ENCODE measurements around the gene PREPL. TPM values are rescaled to one million over a fixed set of nuclear protein-coding genes. Genes with fewer than 3 reads are reported as not detected.

Gene PREPL
- total and polyA plus RNA-seq, 2 of the 8 experiments (the other 6 are each of a cell fraction or from before 2014, with no cell fraction given): 13.6 to 38.9 TPM

DNA sequence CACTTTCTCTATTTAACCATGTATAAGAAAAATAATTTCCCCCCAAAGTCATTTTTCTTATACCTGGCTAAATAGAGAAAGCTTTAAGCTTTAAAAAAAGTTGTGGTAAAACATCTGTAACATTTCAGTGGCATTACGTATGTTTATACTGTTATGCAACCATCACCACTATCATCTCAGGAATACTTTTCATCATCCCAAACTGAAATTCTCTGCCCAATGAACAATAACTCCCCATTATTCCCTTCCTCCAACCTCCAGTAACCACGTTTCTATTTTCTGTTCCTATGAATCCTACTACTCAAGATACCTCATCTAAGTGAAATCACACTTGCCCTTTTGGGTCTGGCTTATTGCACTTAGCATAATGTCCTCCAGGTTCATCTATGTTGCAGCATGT lies 87.7 kb downstream of the PREPL start:
- CTCF ChIA-PET (ENCODE audit: partially characterized antibody): interaction anchor here (0.6 to 1.9 kb wide), 7 partner anchors 10 to 496 kb away, joined by 3 to 9 read pairs (median 3); no protein-coding TSS in a partner anchor

More for the DNA sequence above, 87.7 kb downstream of the PREPL start:
- Histone ChIP-seq H2BK12ac (ENCODE audit: low read depth, low read length) (no peak overlapping the region), H3K23ac (ENCODE audit: insufficient read length) (no peak overlapping the region), H4K8ac (ENCODE audit: extremely low read depth, insufficient read depth, low read length) (no peak overlapping the region), H3K9ac (replicated peaks in 1 of 4; ENCODE audit: extremely low read depth in 1 of 4, low read depth in 3 of 4, low read length in 3 of 4) (no peak overlapping the region), H2BK5ac (ENCODE audit: low read depth, low read length) (no peak overlapping the region), H2AFZ (ENCODE audit: low read length) (no peak overlapping the region), H4K91ac (replicated peaks; ENCODE audit: insufficient read length, low read length) (no peak overlapping the region), H2AK5ac (ENCODE audit: low read depth, low read length) (no peak overlapping the region), H3K14ac (ENCODE audit: insufficient read length) (no peak overlapping the region), H3K79me1 (ENCODE audit: low read depth, low read length) (no peaks in the 10 kb centered on the region), H4K5ac (ENCODE audit: insufficient read length, low read depth, low read length) (no peak overlapping the region), H3K56ac (replicated peaks; ENCODE audit: insufficient read length, low read depth, low read length) (no peak overlapping the region), H3K27me3 (replicated peaks in 1 of 4; ENCODE audit: control insufficient read depth in 3 of 4, extremely low read depth in 1 of 4, insufficient read depth in 3 of 4, low read length in 3 of 4) (no peaks in the 10 kb centered on the region), H2BK20ac (ENCODE audit: low read length) (no peak overlapping the region), H3K9me3 (ENCODE audit: insufficient read depth in 2 of 2, low read depth in 1 of 2, low read length in 1 of 2) (no peaks in the 10 kb centered on the region), H2BK120ac (replicated peaks; ENCODE audit: low read depth, low read length) (no peak overlapping the region), H3K4me2 (ENCODE audit: insufficient read depth in 1 of 2, low read depth in 2 of 2, low read length in 2 of 2) (no peak overlapping the region), H3K79me2 (ENCODE audit: control insufficient read depth in 1 of 2, insufficient read depth in 2 of 2, low read length in 2 of 2) (no peaks in the 10 kb centered on the region), H3K18ac (ENCODE audit: extremely low read depth, low read length) (no peak overlapping the region), H2BK15ac (ENCODE audit: low read length) (no peak overlapping the region), H4K20me1 (replicated peaks in 1 of 2; ENCODE audit: control insufficient read depth in 1 of 2, insufficient read depth in 2 of 2, low read length in 2 of 2) (no peaks in the 10 kb centered on the region), H3K36me3 (ENCODE audit: control insufficient read depth in 2 of 4, insufficient read depth in 4 of 4, low read length in 3 of 4) (no peaks in the 10 kb centered on the region), H3K4me1 (replicated peaks in 1 of 4; ENCODE audit: control insufficient read depth in 3 of 4, insufficient read depth in 4 of 4, low read length in 3 of 4) (no peaks in the 10 kb centered on the region), H3K27ac (ENCODE audit: low read depth, low read length) (no peak overlapping the region), H3K23me2 (ENCODE audit: low read depth, low read length) (no peaks in the 10 kb centered on the region), H3K4me3 (ENCODE audit: extremely low read depth in 1 of 4, insufficient read depth in 2 of 4, low read depth in 3 of 4, low read length in 4 of 4) (no peak overlapping the region), H3K4ac (replicated peaks; ENCODE audit: insufficient read length, low read depth, low read length) (no peak overlapping the region)
- TF ChIP-seq, protein P1, sequence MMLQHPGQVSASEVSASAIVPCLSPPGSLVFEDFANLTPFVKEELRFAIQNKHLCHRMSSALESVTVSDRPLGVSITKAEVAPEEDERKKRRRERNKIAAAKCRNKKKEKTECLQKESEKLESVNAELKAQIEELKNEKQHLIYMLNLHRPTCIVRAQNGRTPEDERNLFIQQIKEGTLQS (IDR thresholded peaks at IDR 0.05; ENCODE audit: insufficient read depth, low read depth, low read length): no peak
- no peak for TF ChIP-seq BACH1 (IDR thresholded peaks at IDR 0.05; ENCODE audit: low read length)
- TF ChIP-seq POLR2A (IDR thresholded peaks at IDR 0.05; ENCODE audit: control extremely low read depth in 1 of 2, low read depth in 2 of 2, low read length in 2 of 2): no peak
- no peak for TF ChIP-seq POLR2AphosphoS5 (IDR thresholded peaks at IDR 0.05; ENCODE audit: low read depth, low read length)
- no peak for TF ChIP-seq CBX8 (IDR thresholded peaks at IDR 0.05; ENCODE audit: borderline replicate concordance, low read depth, low read length)
- TF ChIP-seq SIRT6 (IDR thresholded peaks at IDR 0.05; ENCODE audit: low read length): no peak
- TF ChIP-seq NANOG (IDR thresholded peaks at IDR 0.05; ENCODE audit: insufficient read depth, low read depth, low read length, poor library complexity, severe bottlenecking): no peak
- no peak for TF ChIP-seq SRF (IDR thresholded peaks at IDR 0.05; ENCODE audit: low read depth, low read length)
- no peak for TF ChIP-seq BRCA1 (IDR thresholded peaks at IDR 0.05; ENCODE audit: low read depth, low read length)
- POLR2A ChIA-PET (ENCODE audit: partially characterized antibody): no interaction called here
- DNase-seq (ENCODE audit: low read depth in 1 of 2, low spot score in 2 of 2): no peak
- WGBS, 2 experiments (ENCODE audit: extremely low coverage in 1 of 2, insufficient coverage in 1 of 2, insufficient read length in 1 of 2, insufficient replicate concordance in 2 of 2, low coverage in 1 of 2, low lambda C conversion rate in 2 of 2, missing lambda C conversion rate in 1 of 2): 76% methylated on average over 2 of the region's 2 CpGs; no CpG with 5 or more reads in 1 of the 2 experiments
- no peak for FAIRE-seq

Data from H1 (cell line).